Right atrium auricular region (tissue), 2 donors: ENCODE results near the gene SLC44A4. TPM values are rescaled to one million over a fixed set of nuclear protein-coding genes. Genes with fewer than 3 reads are reported as not detected.
A peak's percentile ranks its signal among the peaks of the same experiment; 100 is the strongest.
"Not testable (repeated sequence)": the region's sequence is repeated elsewhere in the genome, so short reads cannot be mapped to it uniquely, and the experiment has no call there.

Source experiments
- DNase-seq: peaks from one replicate; pipeline ENCODE4 v3.0.0-alpha.2; 2019; ENCODE audit warnings: low spot score
- H3K27ac ChIP-seq, 2 donors: fragments of 200-600 bp; sonication (generic); 1 replicate in 1 of 2; 2 replicates in 1 of 2; pipeline ENCODE4 v1.5.1; 2016 to 2019
- H3K27me3 ChIP-seq, 2 donors: fragments of 200-600 bp; sonication (generic); one replicate each; pipeline versions ENCODE4 v1.5.1 to v1.6.0; 2017 to 2019
- H3K36me3 ChIP-seq: fragments of 200-600 bp; sonication (generic); one replicate; pipeline ENCODE4 v1.5.1; 2016
- H3K4me1 ChIP-seq, 2 donors: fragments of 200-600 bp; sonication (generic); one replicate each; pipeline versions ENCODE4 v1.5.1 to v1.6.0; 2017 to 2019
- H3K4me3 ChIP-seq, 2 donors: fragments of 200-600 bp; sonication (generic); 1 replicate in 1 of 2; 2 replicates in 1 of 2; pipeline ENCODE4 v1.5.1; 2017 to 2019; ENCODE audit warnings: mild to moderate bottlenecking in 1 of 2, moderate library complexity in 1 of 2
- H3K9me3 ChIP-seq, 2 donors: fragments of 200-600 bp; sonication (generic); one replicate each; pipeline ENCODE4 v1.5.1; 2019
- total RNA-seq, 2 donors: library from RNA; depleted of rRNA; stranded (reverse); fragments of >200 nt; gene quantifications; one replicate each; pipeline ENCODE4 v1.1.0, GENCODE V29; 2016
- TF ChIP-seq, protein P1 (sequence below), 2 donors: fragments of 200-600 bp; sonication (generic); IDR thresholded peaks; one replicate each; pipeline ENCODE4 v1.5.1; 2019; ENCODE audit warnings: antibody characterized with exemption in 2 of 2

Gene SLC44A4
- total RNA-seq, 2 donors from 2014 or later, result not detected

GRCh38 chr6:31819871-31820299 lies 58.9 kb downstream of the SLC44A4 start:
- H3K4me3 ChIP-seq, result no peak overlapping the region
- H3K36me3 ChIP-seq, result no peaks in the 10 kb centered on the region
- DNase-seq, result no peak
- H3K27me3 ChIP-seq, result no peaks in the 10 kb centered on the region
- H3K27ac ChIP-seq, result peak overlapping the region; percentile 99 to 100
- H3K9me3 ChIP-seq, result no peaks in the 10 kb centered on the region
- TF ChIP-seq, protein P1, sequence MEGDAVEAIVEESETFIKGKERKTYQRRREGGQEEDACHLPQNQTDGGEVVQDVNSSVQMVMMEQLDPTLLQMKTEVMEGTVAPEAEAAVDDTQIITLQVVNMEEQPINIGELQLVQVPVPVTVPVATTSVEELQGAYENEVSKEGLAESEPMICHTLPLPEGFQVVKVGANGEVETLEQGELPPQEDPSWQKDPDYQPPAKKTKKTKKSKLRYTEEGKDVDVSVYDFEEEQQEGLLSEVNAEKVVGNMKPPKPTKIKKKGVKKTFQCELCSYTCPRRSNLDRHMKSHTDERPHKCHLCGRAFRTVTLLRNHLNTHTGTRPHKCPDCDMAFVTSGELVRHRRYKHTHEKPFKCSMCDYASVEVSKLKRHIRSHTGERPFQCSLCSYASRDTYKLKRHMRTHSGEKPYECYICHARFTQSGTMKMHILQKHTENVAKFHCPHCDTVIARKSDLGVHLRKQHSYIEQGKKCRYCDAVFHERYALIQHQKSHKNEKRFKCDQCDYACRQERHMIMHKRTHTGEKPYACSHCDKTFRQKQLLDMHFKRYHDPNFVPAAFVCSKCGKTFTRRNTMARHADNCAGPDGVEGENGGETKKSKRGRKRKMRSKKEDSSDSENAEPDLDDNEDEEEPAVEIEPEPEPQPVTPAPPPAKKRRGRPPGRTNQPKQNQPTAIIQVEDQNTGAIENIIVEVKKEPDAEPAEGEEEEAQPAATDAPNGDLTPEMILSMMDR (IDR thresholded peaks at IDR 0.05), result no peak
- peaks cover 0 to 48% of the 10 kb centered on the region in 2 donors for H3K4me1 ChIP-seq

DNA sequence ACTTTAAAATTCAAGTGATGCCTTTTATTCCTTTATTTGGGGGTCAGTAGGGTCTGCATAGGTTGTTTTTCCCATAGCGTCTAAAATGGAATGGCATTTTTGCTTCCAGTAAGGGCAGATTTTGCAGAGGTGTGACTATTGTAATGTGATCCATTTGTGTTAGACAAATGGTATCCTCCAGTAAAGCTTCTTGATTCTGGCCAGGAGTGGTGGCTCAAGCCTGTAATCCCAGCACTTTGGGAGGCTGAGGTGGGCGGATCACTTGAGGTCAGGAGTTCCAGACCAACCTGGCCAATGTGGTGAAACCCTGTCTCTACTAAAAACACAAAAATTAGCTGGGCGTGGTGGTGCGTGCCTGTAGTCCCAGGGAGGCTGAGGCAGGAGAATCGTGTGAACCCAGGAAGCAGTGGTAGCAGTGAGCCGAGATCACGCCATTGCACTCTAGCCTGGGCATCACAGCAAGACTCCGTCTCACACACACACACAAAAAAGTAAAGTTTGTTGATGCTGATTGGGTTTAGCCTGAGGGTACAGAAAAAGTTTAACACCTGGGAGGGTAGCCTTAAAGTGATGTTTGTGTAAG lies 60.8 kb downstream of the SLC44A4 start:
- Histone ChIP-seq H3K4me1 (peaks cover 0 to 54% of the 10 kb centered on the region in 2 donors), H3K27ac (peak overlapping the region; percentile 99 to 100), H3K4me3 (peak overlapping the region; percentile 58 to 61)
- not testable (repeated sequence) for H3K36me3 ChIP-seq, DNase-seq, H3K27me3 ChIP-seq, H3K9me3 ChIP-seq

DNA sequence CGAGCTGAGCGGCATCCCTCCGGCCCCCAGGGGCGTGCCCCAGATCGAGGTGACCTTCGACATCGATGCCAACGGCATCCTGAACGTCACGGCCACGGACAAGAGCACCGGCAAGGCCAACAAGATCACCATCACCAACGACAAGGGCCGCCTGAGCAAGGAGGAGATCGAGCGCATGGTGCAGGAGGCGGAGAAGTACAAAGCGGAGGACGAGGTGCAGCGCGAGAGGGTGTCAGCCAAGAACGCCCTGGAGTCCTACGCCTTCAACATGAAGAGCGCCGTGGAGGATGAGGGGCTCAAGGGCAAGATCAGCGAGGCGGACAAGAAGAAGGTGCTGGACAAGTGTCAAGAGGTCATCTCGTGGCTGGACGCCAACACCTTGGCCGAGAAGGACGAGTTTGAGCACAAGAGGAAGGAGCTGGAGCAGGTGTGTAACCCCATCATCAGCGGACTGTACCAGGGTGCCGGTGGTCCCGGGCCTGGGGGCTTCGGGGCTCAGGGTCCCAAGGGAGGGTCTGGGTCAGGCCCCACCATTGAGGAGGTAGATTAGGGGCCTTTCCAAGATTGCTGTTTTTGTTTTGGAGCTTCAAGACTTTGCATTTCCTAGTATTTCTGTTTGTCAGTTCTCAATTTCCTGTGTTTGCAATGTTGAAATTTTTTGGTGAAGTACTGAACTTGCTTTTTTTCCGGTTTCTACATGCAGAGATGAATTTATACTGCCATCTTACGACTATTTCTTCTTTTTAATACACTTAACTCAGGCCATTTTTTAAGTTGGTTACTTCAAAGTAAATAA lies 61.5 kb downstream of the SLC44A4 start:
- not testable (repeated sequence) for H3K36me3 ChIP-seq, H3K27me3 ChIP-seq, DNase-seq, H3K9me3 ChIP-seq
- TF ChIP-seq, protein P1 (IDR thresholded peaks at IDR 0.05), result peak in 1 of 2 donors; percentile 28
- peaks cover 0 to 47% of the 10 kb centered on the region in 2 donors for H3K4me1 ChIP-seq
- H3K27ac ChIP-seq, result peak overlapping the region; percentile 99 to 100
- H3K4me3 ChIP-seq, result peak overlapping the region; percentile 58 to 61

DNA sequence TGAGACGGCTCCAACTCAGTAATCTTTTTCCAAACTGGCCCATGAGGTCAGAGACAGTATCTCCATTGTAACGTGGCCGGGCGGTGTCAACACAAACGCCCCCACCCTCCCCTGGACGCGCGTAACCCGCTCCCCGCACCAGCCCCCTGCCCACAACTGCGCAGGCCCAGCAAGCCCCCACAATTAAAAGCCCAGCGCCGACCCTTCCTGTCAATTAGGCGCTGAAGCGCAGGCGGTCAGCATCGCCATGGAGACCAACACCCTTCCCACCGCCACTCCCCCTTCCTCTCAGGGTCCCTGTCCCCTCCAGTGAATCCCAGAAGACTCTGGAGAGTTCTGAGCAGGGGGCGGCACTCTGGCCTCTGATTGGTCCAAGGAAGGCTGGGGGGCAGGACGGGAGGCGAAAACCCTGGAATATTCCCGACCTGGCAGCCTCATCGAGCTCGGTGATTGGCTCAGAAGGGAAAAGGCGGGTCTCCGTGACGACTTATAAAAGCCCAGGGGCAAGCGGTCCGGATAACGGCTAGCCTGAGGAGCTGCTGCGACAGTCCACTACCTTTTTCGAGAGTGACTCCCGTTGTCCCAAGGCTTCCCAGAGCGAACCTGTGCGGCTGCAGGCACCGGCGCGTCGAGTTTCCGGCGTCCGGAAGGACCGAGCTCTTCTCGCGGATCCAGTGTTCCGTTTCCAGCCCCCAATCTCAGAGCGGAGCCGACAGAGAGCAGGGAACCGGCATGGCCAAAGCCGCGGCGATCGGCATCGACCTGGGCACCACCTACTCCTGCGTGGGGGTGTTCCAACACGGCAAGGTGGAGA lies 63.6 kb downstream of the SLC44A4 start, which contains the start of the genes HSPA1A and HSPA1L:
TSS of gene HSPA1A (plus strand) at position 519 of the 814 bp plus-strand sequence. CDS start at position 733, 214 bp downstream.
TSS of gene HSPA1L (minus strand) at position 259 of the 814 bp plus-strand sequence. CDS start 3,311 bp downstream, outside the sequence.
- no peaks in the 10 kb centered on the region for H3K36me3 ChIP-seq
- peak; percentile 98 for DNase-seq
- H3K4me3 ChIP-seq, result peak within 1 kb of the TSS; percentile 56 to 61
- H3K27ac ChIP-seq, result peak within 1 kb of the TSS; percentile 100
- TF ChIP-seq, protein P1 (IDR thresholded peaks at IDR 0.05), result no peak
- peaks cover 0 to 36% of the 10 kb centered on the region in 2 donors for H3K4me1 ChIP-seq
- no peaks in the 10 kb centered on the region for H3K9me3 ChIP-seq
- no peaks in the 10 kb centered on the region for H3K27me3 ChIP-seq

DNA sequence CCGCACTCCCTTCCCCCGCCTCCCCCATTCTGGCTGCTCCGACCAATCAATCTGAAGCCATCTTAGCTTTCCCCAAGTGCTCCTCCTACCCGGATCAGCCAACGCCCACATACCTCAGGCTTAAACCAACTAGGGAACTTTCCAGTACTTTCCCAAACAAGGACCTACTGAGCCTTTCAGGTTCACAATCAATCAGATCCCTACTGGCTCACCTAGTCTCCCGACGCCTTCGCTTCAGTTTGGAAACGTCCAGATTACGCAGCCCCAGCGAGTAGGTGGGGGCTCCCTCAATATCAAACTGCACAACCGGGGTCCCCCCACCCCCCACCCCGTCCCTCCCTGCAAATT lies 64.1 kb downstream of the SLC44A4 start:
- DNase-seq, result peak; percentile 96
- TF ChIP-seq, protein P1 (IDR thresholded peaks at IDR 0.05), result no peak
- Histone ChIP-seq H3K4me3 (peak overlapping the region; percentile 33 to 61), H3K9me3 (no peaks in the 10 kb centered on the region), H3K36me3 (no peaks in the 10 kb centered on the region), H3K27me3 (no peaks in the 10 kb centered on the region), H3K27ac (peak overlapping the region; percentile 100), H3K4me1 (peaks cover 0 to 30% of the 10 kb centered on the region in 2 donors)
